NT2/D1 (cell line): Measurements from ENCODE around the gene SCTR.

Source experiments
- YY1 ChIP-seq: IDR thresholded peaks from 2 replicates; pipeline ENCODE4 v1.6.1; 2011; ENCODE audit not compliant: insufficient read length, insufficient read depth
- ZNF274 ChIP-seq: IDR thresholded peaks from 2 replicates; pipeline ENCODE4 v1.6.1; 2011; ENCODE audit warnings: mild to moderate bottlenecking, low read depth, low read length

DNA sequence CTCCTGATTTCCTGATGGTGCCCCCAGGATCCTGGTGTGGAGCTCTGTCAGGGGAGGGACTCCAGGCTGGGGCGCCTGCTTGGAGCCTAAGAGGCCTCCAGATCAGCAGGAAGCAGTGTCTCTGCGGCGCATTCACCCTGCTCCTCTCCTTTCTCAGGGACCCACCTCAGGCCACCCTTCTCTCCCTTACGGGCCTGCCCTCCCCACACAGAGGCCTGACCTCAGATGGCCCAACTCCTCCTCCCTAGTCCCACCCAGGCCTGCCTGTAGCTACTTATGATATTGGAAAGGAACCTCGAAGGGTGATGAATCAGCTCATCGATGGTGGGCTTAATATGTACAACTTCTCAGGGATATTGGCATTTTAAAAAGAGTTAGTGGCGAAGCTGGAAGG, 82.1 kb downstream of the SCTR start:
- no peak for TF ChIP-seq YY1
- TF ChIP-seq ZNF274, result no peak
